Spleen (tissue), 11 donors: Measurements from ENCODE around the gene NMNAT2. TPM values are rescaled to one million over a fixed set of nuclear protein-coding genes. Genes with fewer than 3 reads are reported as not detected.
A peak's percentile ranks its signal among the peaks of the same experiment; 100 is the strongest.

ENCODE experiments used
- DNase-seq: peaks from one replicate; pipeline ENCODE4 v3.0.0-alpha.2; 2020
- H3K27ac ChIP-seq, 8 donors: fragments of 200-600 bp; sonication (generic) in 7 of 8; 1 replicate in 4 of 8; 2 replicates in 4 of 8; pipeline versions ENCODE4 v1.5.0 to v1.8.0; 2016 to 2021; ENCODE audit warnings: inconsistent platforms in 4 of 8, mild to moderate bottlenecking in 4 of 8, moderate library complexity in 1 of 8
- H3K27me3 ChIP-seq, 7 donors: fragments of 200-600 bp; sonication (generic) in 6 of 7; replicated peaks in 1 of 7; 1 replicate in 4 of 7; 2 replicates in 3 of 7; pipeline versions ENCODE4 v1.5.0 to v1.8.0; 2016 to 2021; ENCODE audit warnings: inconsistent platforms in 3 of 7, mild to moderate bottlenecking in 1 of 7
- H3K36me3 ChIP-seq, 6 donors: fragments of 200-600 bp; sonication (generic) in 5 of 6; 1 replicate in 4 of 6; 2 replicates in 2 of 6; pipeline versions ENCODE4 v1.5.0 to v1.8.0; 2016 to 2021; ENCODE audit warnings: inconsistent platforms in 2 of 6
- H3K4me1 ChIP-seq, 6 donors: fragments of 200-600 bp; sonication (generic) in 5 of 6; 1 replicate in 3 of 6; 2 replicates in 3 of 6; pipeline versions ENCODE4 v1.5.0 to v1.8.0; 2016 to 2021; ENCODE audit warnings: inconsistent platforms in 3 of 6
- H3K4me3 ChIP-seq, 8 donors: fragments of 200-600 bp; sonication (generic) in 7 of 8; 1 replicate in 4 of 8; 2 replicates in 4 of 8; pipeline versions ENCODE4 v1.5.0 to v1.8.0; 2016 to 2021; ENCODE audit warnings: inconsistent platforms in 4 of 8, mild to moderate bottlenecking in 4 of 8, moderate library complexity in 2 of 8
- H3K9me3 ChIP-seq, 8 donors: fragments of 200-600 bp; sonication (generic) in 7 of 8; 1 replicate in 4 of 8; 2 replicates in 4 of 8; pipeline versions ENCODE4 v1.5.0 to v1.8.0; 2016 to 2021; ENCODE audit warnings: inconsistent platforms in 4 of 8
- CTCF ChIP-seq, 11 experiments: fragments of 200-600 bp in 7 of 11; fragments of 450-650 bp in 4 of 11; sonication (generic) in 4 of 11; IDR thresholded peaks in 8 of 11; conservative IDR thresholded peaks in 3 of 11; 1 replicate in 7 of 11; 2 replicates in 4 of 11; pipeline versions ENCODE4 v1.4.0 to v1.8.0; 2016 to 2021; ENCODE audit warnings: antibody characterized with exemption in 11 of 11, inconsistent platforms in 4 of 11, mild to moderate bottlenecking in 1 of 11
- POLR2A ChIP-seq, 3 donors: fragments of 450-650 bp; IDR thresholded peaks; one replicate each; pipeline ENCODE4 v1.5.1; 2017; ENCODE audit warnings: antibody characterized with exemption in 3 of 3, mild to moderate bottlenecking in 1 of 3
- POLR2AphosphoS5 ChIP-seq, 3 donors: sonication (generic); formaldehyde crosslinking; IDR thresholded peaks; one replicate each; pipeline ENCODE4 v1.5.1; 2017; ENCODE audit warnings: antibody characterized with exemption in 3 of 3
- WGBS, 5 donors: extraction: QIAGEN DNeasy Blood & Tissue Kit in 3 of 5; methylation state at CpG; one replicate each; pipeline versions ENCODE4 v1.1.5 to v1.1.7; 2013 to 2018; 5-methylcytosine and 5-hydroxymethylcytosine counted together
- intact Hi-C: fragments of 100-400 bp; cut with DNase I; formaldehyde crosslinking; loops from one replicate; pipeline ENCODE4 v1.15.0; 2023; ENCODE audit warnings: low total_unique reads
- polyA plus RNA-seq, 3 donors: library from polyadenylated mRNA; stranded (reverse); fragments of 200-250 nt; gene quantifications; one replicate each; pipeline ENCODE4 v1.2.1, GENCODE V29; 2013
- total RNA-seq, 7 donors: library from RNA; depleted of rRNA in 3 of 7; stranded (reverse); fragments of >200 nt in 3 of 7; fragmentation: NEBNext Ultra II Directional in 4 of 7; extraction: Animal tissue kit (Norgen Biotek cat#: 25700) in 4 of 7; gene quantifications; one replicate each; pipeline versions ENCODE4 v1.1.0 to v1.2.1, GENCODE V29; 2016 to 2021
- donor health status: healthy with polysubstance abuse.
- donor health status: DM: no; HTN: no; CAD: no; lungs with moderate emphysema.
- donor health status: DM: no; HTN: no; CAD: no.
- donor health status: Bipolar disorder and iron deficiency.
- donor health status: healthy.
- donor health status: DM: no; HTN: no; CAD: no.
- donor health status: DM: yes; HTN: yes; CAD: no.

NMNAT2 gene
- total and polyA plus RNA-seq, 10 donors = 0.05 to 1.7 (median 0.17) TPM

- no peaks in the 10 kb centered on the region for H3K4me1 ChIP-seq
- TF ChIP-seq CTCF (IDR thresholded peaks at IDR 0.05 in 8 of 11, conservative IDR thresholded peaks at IDR 0.05 in 3 of 11) (no peak), POLR2A (IDR thresholded peaks at IDR 0.05) (no peak), POLR2AphosphoS5 (IDR thresholded peaks at IDR 0.05) (no peak)
- H3K36me3 ChIP-seq = no peaks in the 10 kb centered on the region
- no peak overlapping the region for H3K4me3 ChIP-seq
- peaks cover 0 to 25% (median 0%) of the 10 kb centered on the region in 7 donors for H3K27me3 ChIP-seq
- H3K27ac ChIP-seq = no peak overlapping the region
- no peak for DNase-seq
- H3K9me3 ChIP-seq = no peaks in the 10 kb centered on the region
- intact Hi-C loops = no loop called here
- 66 to 79% (median 75%) methylated on average over 6 of the region's 6 CpGs for WGBS, 5 donors
Observed at GRCh38 chr1:183263886-183264602, 154.1 kb downstream of the NMNAT2 start.

- DNase-seq = no peak
- no peak for TF ChIP-seq CTCF (IDR thresholded peaks at IDR 0.05 in 8 of 11, conservative IDR thresholded peaks at IDR 0.05 in 3 of 11)
- no peak for TF ChIP-seq POLR2AphosphoS5 (IDR thresholded peaks at IDR 0.05)
- TF ChIP-seq POLR2A (IDR thresholded peaks at IDR 0.05) = no peak
- Histone ChIP-seq H3K4me1 (no peaks in the 10 kb centered on the region), H3K27me3 (peaks cover 0 to 25% (median 0%) of the 10 kb centered on the region in 7 donors), H3K4me3 (no peak overlapping the region), H3K27ac (no peak overlapping the region), H3K36me3 (no peaks in the 10 kb centered on the region), H3K9me3 (no peaks in the 10 kb centered on the region)
- intact Hi-C loops = no loop called here
- 84 to 91% (median 89%) methylated on average over 5 of the region's 5 CpGs for WGBS, 5 donors
Observed at GRCh38 chr1:183262628-183263200, 155.5 kb downstream of the NMNAT2 start.

- TF ChIP-seq POLR2A (IDR thresholded peaks at IDR 0.05) (no peak), POLR2AphosphoS5 (IDR thresholded peaks at IDR 0.05) (no peak), CTCF (IDR thresholded peaks at IDR 0.05 in 8 of 11, conservative IDR thresholded peaks at IDR 0.05 in 3 of 11) (no peak)
- Histone ChIP-seq H3K27me3 (peaks cover 0 to 17% (median 0%) of the 10 kb centered on the region in 7 donors), H3K4me3 (no peak overlapping the region), H3K9me3 (peaks cover 0 to 9% (median 4%) of the 10 kb centered on the region in 8 donors), H3K36me3 (no peaks in the 10 kb centered on the region), H3K4me1 (no peaks in the 10 kb centered on the region), H3K27ac (peak overlapping the region in 3 of 8 donors; percentile 37 to 55 (median 42))
- no peak for DNase-seq
- intact Hi-C loops = no loop called here
- 48 to 81% (median 70%) methylated on average over 5 of the region's 5 CpGs for WGBS, 5 donors
Observed at GRCh38 chr1:183259924-183260323, 158.3 kb downstream of the NMNAT2 start.

- no peak for DNase-seq
- Histone ChIP-seq H3K4me1 (no peaks in the 10 kb centered on the region), H3K27ac (no peak overlapping the region), H3K9me3 (peaks cover 0 to 19% (median 7%) of the 10 kb centered on the region in 8 donors), H3K36me3 (no peaks in the 10 kb centered on the region), H3K27me3 (peaks cover 0 to 6% (median 0%) of the 10 kb centered on the region in 7 donors), H3K4me3 (no peak overlapping the region)
- WGBS, 5 donors = 55 to 90% (median 77%) methylated on average over 1 of the region's 1 CpG
- intact Hi-C loops = no loop called here
- TF ChIP-seq POLR2A (IDR thresholded peaks at IDR 0.05) = no peak
- no peak for TF ChIP-seq CTCF (IDR thresholded peaks at IDR 0.05 in 8 of 11, conservative IDR thresholded peaks at IDR 0.05 in 3 of 11)
- no peak for TF ChIP-seq POLR2AphosphoS5 (IDR thresholded peaks at IDR 0.05)
Observed at GRCh38 chr1:183255073-183255472, 163.1 kb downstream of the NMNAT2 start.
